MCF 10A (cell line): Measurements from ENCODE around the gene CLEC18B. TPM values are rescaled to one million over a fixed set of nuclear protein-coding genes. Genes with fewer than 3 reads are reported as not detected.
"Not testable (repeated sequence)": the region's sequence is repeated elsewhere in the genome, so short reads cannot be mapped to it uniquely, and the experiment has no call there.

Experiments
- Bru-seq: library from RNA; stranded (reverse); fragments of 400-500 nt; gene quantifications from one replicate; lab custom pipeline; 2021; lab: Mats Ljungman, UMichigan
- BruChase-seq, 2 experiments: library from RNA; stranded (reverse); fragments of 400-500 nt; gene quantifications; one replicate each; lab custom pipeline; 2021; lab: Mats Ljungman, UMichigan
- BruUV-seq: library from RNA; stranded (reverse); fragments of 400-500 nt; replicated peaks from 2 replicates; lab custom pipeline; 2021; lab: Mats Ljungman, UMichigan
- CTCF ChIA-PET: fragments of 300-600 bp; sonication (Branson Sonifier 250); formaldehyde crosslinking; extraction: SDS; loops from one replicate; lab custom pipeline; 2021; ENCODE audit warnings: antibody characterized with exemption, inconsistent platforms; lab: Yijun Ruan, JAX
- POLR2A ChIA-PET: fragments of 300-600, 350-650 bp; sonication (Branson Sonifier 250); formaldehyde crosslinking; extraction: SDS; loops from one replicate; lab custom pipeline; 2020; ENCODE audit warnings: antibody characterized with exemption, inconsistent platforms; lab: Yijun Ruan, JAX
- DNase-seq: peaks from one replicate; pipeline ENCODE4 v3.0.0-alpha.2; 2018; ENCODE audit not compliant: unreplicated experiment
- H3K27ac Mint-ChIP-seq: one replicate; pipeline ENCODE4 v1.8.0; 2022; ENCODE audit warnings: mild to moderate bottlenecking, low read depth, mixed read lengths; ENCODE audit not compliant: unreplicated experiment
- H3K27me3 Mint-ChIP-seq: one replicate; pipeline ENCODE4 v1.8.0; 2022; ENCODE audit warnings: mixed read lengths; ENCODE audit not compliant: insufficient read depth, unreplicated experiment
- H3K36me3 Mint-ChIP-seq: one replicate; pipeline ENCODE4 v1.8.0; 2022; ENCODE audit warnings: mild to moderate bottlenecking, moderate library complexity, mixed read lengths; ENCODE audit not compliant: insufficient read depth, unreplicated experiment
- H3K4me1 Mint-ChIP-seq: one replicate; pipeline ENCODE4 v1.8.0; 2022; ENCODE audit warnings: mixed read lengths; ENCODE audit not compliant: insufficient read depth, unreplicated experiment
- H3K4me3 Mint-ChIP-seq: one replicate; pipeline ENCODE4 v1.8.0; 2022; ENCODE audit warnings: mild to moderate bottlenecking, moderate library complexity, mixed read lengths; ENCODE audit not compliant: unreplicated experiment
- H3K9me3 Mint-ChIP-seq: one replicate; pipeline ENCODE4 v1.8.0; 2022; ENCODE audit warnings: mixed read lengths; ENCODE audit not compliant: unreplicated experiment
- intact Hi-C: fragments of 100-400 bp; cut with micrococcal nuclease; formaldehyde crosslinking; loops from 2 replicates; pipeline ENCODE4 v1.14.1; 2022
- long read RNA-seq: library from polyadenylated mRNA; stranded (forward); transcript quantifications from one replicate; pipeline ENCODE4 v2.0.0, GENCODE V29; 2022
- total RNA-seq: library from RNA; stranded (reverse); gene quantifications from 2 replicates; pipeline ENCODE4 v1.2.3, GENCODE V29; 2022
- TF ChIP-seq, protein P1 (sequence below): fragments of 200-600 bp; IDR thresholded peaks from one replicate; pipeline ENCODE4 v1.8.0; 2022; ENCODE audit warnings: antibody characterized with exemption, mild to moderate bottlenecking; ENCODE audit not compliant: unreplicated experiment

The CLEC18B gene
- 0.89 TPM in 1 of 2 replicates, not detected in the other for total RNA-seq
- Bru-seq, nascent RNA: percentile 29 among the genes with signal in this experiment
- percentile 69 among the genes with signal in this experiment for BruChase-seq, experiment 1, labeled RNA remaining after a 6-hour chase
- BruChase-seq, experiment 2, labeled RNA remaining after a 2-hour chase: percentile 52 among the genes with signal in this experiment
- long read RNA-seq, partial matches to known transcripts: 0 of 1 reads
- long read RNA-seq, other reads (novel, unspliced or antisense): 1 of 1 reads

DNA sequence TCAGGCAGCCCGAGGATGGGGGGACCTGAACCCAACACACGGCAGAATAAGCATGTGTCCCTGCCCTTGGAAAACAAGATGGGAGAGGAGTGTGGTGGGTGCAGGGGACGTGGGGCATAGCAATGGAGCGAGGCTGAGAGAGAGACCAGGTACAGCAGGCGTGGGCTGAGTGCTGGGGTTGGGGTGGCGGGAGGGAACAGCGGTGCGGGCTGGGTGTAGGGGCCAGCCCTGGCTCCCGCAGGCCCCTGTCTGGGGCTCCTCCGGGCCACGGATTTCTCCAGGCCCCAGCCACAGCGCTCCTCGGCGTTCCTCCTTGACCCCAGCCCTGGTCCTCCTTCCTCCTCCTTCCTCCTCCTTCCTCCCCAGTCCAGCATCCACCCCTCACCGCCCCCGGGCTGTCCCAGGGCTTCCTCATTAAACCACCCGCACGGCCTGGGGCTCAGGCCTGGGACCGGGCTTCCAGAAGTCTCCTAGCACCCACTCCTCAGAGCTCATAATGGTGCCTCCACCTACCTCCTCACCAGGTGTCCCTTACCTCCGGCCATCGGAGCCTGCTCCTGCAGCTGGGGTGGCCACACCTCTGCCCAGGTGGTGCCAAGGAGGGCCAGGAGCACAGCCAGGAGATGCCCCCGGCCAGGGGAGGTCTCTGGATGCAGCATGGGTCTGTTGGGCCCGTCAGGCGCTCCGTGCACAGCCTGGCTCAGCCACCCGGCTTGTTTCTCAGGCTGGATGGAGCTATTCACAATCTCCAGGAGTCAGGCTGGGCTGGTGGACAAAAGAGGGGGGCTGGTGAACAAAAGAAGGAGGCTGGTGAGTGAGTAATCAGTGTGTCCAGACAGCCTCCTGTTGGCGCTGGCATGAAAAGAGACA is at the start of gene CLEC18B:
Gene CLEC18B, minus strand, starts transcription at position 867 of the 870 bp plus-strand sequence. Its CDS starts 208 bp downstream, at position 659.
- H3K36me3 Mint-ChIP-seq, H3K27ac Mint-ChIP-seq, H3K4me3 Mint-ChIP-seq, H3K27me3 Mint-ChIP-seq, CTCF ChIA-PET, intact Hi-C loops, DNase-seq, H3K9me3 Mint-ChIP-seq, H3K4me1 Mint-ChIP-seq, BruUV-seq: not testable (repeated sequence)
- POLR2A ChIA-PET: interaction anchor here (0.7 kb wide), 1 partner anchor 26 kb away, joined by 4 read pairs; no protein-coding TSS in a partner anchor

DNA sequence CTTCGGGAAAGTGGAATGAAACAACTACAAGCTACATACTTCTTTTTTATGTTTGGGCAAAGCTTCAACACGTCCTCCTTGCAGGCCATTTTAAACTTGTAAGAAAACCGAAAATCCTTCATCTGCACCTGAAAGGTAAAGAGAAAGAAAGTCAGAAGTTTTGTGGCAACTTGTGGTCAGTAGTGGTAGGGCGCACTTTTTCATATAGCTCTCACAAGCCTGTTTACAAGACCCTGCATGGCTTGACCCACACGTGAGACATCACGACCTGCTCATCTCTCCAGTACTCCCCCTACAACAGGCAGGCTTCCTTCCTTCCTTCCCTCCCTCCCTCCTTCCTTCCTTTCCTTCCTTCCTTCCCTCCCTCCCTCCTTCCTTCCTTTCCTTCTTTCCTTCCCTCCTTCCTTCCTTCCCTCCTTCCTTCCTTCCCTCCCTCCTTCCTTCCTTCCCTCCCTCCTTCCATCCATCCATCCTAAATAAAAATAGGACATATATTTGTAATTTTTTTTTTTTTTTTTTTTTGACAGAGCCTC is 48.7 kb upstream of the CLEC18B start:
- no peak for DNase-seq
- intact Hi-C loops: no loop called here
- Mint-ChIP-seq H3K9me3 (no peaks in the 10 kb centered on the region), H3K27ac (no peak overlapping the region), H3K27me3 (no peaks in the 10 kb centered on the region), H3K4me1 (no peaks in the 10 kb centered on the region), H3K4me3 (no peak overlapping the region), H3K36me3 (peaks cover 86% of the 10 kb centered on the region)
- ChIA-PET CTCF (interaction anchor here (1.2 to 1.7 kb wide), 2 partner anchors 152 to 155 kb away, joined by 4 to 5 read pairs; no protein-coding TSS in a partner anchor), POLR2A (interaction anchor here (1.3 kb wide), 1 partner anchor 10 kb away, joined by 7 read pairs; no protein-coding TSS in a partner anchor)
- no TSS peak for BruUV-seq
- TF ChIP-seq, protein P1, sequence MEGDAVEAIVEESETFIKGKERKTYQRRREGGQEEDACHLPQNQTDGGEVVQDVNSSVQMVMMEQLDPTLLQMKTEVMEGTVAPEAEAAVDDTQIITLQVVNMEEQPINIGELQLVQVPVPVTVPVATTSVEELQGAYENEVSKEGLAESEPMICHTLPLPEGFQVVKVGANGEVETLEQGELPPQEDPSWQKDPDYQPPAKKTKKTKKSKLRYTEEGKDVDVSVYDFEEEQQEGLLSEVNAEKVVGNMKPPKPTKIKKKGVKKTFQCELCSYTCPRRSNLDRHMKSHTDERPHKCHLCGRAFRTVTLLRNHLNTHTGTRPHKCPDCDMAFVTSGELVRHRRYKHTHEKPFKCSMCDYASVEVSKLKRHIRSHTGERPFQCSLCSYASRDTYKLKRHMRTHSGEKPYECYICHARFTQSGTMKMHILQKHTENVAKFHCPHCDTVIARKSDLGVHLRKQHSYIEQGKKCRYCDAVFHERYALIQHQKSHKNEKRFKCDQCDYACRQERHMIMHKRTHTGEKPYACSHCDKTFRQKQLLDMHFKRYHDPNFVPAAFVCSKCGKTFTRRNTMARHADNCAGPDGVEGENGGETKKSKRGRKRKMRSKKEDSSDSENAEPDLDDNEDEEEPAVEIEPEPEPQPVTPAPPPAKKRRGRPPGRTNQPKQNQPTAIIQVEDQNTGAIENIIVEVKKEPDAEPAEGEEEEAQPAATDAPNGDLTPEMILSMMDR: no peak

DNA sequence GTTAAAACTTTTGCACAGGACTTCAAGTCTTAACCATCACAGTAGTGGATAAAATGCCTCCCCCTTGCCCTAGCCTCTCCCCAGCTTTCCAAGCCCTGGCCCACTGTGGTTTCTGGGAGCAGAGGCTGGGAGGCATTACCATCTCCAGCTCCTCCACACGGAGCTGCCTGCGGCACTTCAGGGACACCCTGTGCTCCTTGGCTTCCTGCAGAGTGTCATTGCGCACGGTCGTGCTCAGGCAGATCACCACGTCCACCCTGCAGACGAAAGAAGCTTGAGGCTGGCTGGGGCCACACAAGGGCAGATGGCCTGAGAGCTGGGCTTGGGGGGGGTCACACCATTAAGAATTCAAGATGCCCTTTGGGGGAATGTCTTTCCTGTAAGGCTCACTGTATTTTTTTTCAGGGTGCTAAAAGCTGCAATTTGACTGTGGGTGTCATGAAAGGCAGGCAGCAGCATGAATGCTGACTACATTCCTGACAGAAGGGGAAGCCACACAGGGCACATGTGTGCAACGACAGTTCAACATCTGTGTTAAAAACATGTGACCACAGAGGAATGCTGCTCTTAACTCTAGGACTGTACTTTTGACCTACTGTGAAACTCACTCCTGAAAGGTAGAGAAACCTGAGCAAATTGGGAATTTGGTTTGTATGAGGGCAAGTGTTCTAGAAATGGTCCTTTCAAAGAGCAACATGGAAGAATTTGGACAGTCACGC is 47.7 kb upstream of the CLEC18B start:
- Mint-ChIP-seq H3K27ac (no peak overlapping the region), H3K4me3 (no peak overlapping the region), H3K36me3 (peaks cover 90% of the 10 kb centered on the region), H3K4me1 (no peaks in the 10 kb centered on the region), H3K9me3 (no peaks in the 10 kb centered on the region), H3K27me3 (no peaks in the 10 kb centered on the region)
- no peak for DNase-seq
- no TSS peak for BruUV-seq
- TF ChIP-seq, protein P1: no peak
- intact Hi-C loops: no loop called here
- CTCF ChIA-PET: interaction anchor here (0.5 to 1.7 kb wide), 5 partner anchors 13 to 156 kb away, joined by 3 to 5 read pairs (median 3); no protein-coding TSS in a partner anchor
- POLR2A ChIA-PET: interaction anchor here (1.3 kb wide), 1 partner anchor 11 kb away, joined by 7 read pairs; no protein-coding TSS in a partner anchor

DNA sequence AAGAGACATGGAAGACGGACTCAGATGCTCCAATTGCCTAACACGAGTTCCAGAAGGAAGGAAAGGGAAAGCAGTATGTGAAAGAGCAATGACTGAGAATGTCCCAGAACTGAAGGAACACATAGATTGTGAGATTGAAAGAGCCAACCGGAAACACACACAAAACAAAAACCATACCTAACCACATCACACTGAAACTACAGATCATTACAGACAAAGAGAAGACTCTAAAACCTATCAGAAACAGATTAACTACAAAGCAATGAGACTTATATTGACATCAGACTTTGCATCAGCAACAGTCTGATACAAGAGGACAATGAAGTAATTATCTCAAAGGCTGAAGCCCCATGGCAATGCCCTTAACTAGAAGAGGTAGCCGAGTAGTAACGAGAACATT is 45.6 kb upstream of the CLEC18B start:
- intact Hi-C loops: no loop called here
- H3K36me3 Mint-ChIP-seq: peaks cover 88% of the 10 kb centered on the region

More for the DNA sequence above, 45.6 kb upstream of the CLEC18B start:
- Mint-ChIP-seq H3K27me3 (no peaks in the 10 kb centered on the region), H3K4me3 (no peak overlapping the region), H3K27ac (no peak overlapping the region), H3K9me3 (no peaks in the 10 kb centered on the region), H3K4me1 (peaks cover 13% of the 10 kb centered on the region)
- ChIA-PET POLR2A (interaction anchor here (0.7 to 3.0 kb wide), 3 partner anchors 9 to 21 kb away, joined by 3 to 12 read pairs (median 5); no protein-coding TSS in a partner anchor), CTCF (interaction anchor here (0.6 to 1.9 kb wide), 2 partner anchors 13 to 155 kb away, joined by 3 to 9 read pairs; no protein-coding TSS in a partner anchor)
- no TSS peak for BruUV-seq
- TF ChIP-seq, protein P1: no peak
- DNase-seq: no peak
